ENCODE results near the gene MAT2B.

Gene MAT2B

DNA sequence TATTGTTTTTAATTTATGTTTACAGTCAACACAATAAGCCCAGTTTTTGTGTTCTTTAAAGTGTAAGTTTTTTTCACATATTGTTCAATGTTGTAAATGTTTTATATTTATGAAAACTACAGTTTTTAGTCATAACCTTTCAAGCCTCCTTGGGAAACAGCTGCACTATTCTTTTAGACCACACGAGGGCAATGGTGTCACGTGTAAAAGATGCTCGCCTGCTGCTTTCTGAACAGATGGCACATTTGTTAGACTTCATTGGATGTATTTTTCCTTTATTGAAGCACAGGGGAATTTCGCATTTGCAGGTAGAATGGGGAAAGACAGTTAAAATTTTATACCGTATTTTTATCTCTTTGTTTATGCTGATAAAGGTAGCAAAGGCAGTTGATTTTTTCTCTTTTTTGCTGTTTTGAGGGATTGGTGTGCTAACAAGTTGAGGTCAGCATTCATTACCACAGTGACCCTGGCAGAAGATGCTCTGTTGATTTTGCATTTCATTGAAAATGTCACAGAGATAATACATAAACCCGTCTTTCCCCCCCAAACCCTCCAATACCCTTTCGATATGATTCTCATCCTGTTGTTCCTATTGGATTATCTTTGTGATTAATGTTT lies 59.0 kb downstream of the MAT2B start:
- TF ChIP-seq, protein P1, sequence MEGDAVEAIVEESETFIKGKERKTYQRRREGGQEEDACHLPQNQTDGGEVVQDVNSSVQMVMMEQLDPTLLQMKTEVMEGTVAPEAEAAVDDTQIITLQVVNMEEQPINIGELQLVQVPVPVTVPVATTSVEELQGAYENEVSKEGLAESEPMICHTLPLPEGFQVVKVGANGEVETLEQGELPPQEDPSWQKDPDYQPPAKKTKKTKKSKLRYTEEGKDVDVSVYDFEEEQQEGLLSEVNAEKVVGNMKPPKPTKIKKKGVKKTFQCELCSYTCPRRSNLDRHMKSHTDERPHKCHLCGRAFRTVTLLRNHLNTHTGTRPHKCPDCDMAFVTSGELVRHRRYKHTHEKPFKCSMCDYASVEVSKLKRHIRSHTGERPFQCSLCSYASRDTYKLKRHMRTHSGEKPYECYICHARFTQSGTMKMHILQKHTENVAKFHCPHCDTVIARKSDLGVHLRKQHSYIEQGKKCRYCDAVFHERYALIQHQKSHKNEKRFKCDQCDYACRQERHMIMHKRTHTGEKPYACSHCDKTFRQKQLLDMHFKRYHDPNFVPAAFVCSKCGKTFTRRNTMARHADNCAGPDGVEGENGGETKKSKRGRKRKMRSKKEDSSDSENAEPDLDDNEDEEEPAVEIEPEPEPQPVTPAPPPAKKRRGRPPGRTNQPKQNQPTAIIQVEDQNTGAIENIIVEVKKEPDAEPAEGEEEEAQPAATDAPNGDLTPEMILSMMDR (conservative IDR thresholded peaks at IDR 0.05; ENCODE audit: low read length) = peak; percentile 91
- DNase-seq (ENCODE audit: low read depth) = peak; percentile 59
- no peak overlapping the region for H3K4me3 ChIP-seq (ENCODE audit: low read length)

GRCh38 chr5:163565492-163565891 lies 60.1 kb downstream of the MAT2B start:
- TF ChIP-seq, protein P1 (conservative IDR thresholded peaks at IDR 0.05; ENCODE audit: low read length) = no peak

DNA sequence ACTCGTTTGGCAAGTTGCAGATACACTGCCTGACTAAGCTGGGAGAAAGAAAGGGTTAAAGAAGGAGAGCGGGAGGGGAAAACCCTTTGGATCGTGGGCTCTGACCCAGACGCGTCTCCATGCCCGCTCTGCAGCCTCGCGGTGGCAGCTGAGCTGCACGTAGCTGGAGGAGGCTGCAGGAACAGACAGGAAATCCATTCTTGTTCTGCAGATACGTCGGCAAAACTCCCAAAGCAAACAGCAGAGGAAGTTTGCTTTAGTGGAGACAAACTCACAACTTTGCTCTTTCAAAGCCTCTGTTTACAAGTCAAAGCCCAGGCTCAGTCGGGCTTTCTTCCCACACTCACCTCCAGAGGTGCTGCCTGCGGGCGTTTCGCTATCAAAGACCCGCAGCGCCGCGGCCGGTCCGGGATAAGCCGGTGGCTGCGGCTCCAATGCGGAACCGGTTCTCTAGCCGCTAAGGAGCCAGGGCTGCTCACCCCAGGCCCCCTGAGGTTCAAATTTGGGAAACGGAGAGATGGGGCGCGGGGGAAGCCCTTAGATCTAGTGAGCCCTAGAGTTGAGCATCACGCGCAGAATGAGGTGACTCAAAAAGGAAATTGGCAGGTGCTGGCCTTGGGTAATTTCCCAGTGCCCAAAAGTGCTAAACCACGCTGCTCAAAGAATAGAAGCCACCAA lies 60.7 kb downstream of the MAT2B start:
- DNase-seq (ENCODE audit: low read depth) = peak; percentile 28
- H3K4me3 ChIP-seq (ENCODE audit: low read length) = peak overlapping the region; percentile 53
- TF ChIP-seq, protein P1 (conservative IDR thresholded peaks at IDR 0.05; ENCODE audit: low read length) = no peak

More at GRCh38 chr5:163565492-163565891, 60.1 kb downstream of the MAT2B start:
- DNase-seq (ENCODE audit: low read depth) = no peak
- peak overlapping the region; percentile 53 for H3K4me3 ChIP-seq (ENCODE audit: low read length)

GRCh38 chr5:163566678-163567077 lies 61.3 kb downstream of the MAT2B start:
- H3K4me3 ChIP-seq (ENCODE audit: low read length) = no peak overlapping the region
- TF ChIP-seq, protein P1 (conservative IDR thresholded peaks at IDR 0.05; ENCODE audit: low read length) = no peak
- no peak for DNase-seq (ENCODE audit: low read depth)

- DNase-seq (ENCODE audit: low read depth) = peak; percentile 68
- no peak overlapping the region for H3K4me3 ChIP-seq (ENCODE audit: low read length)
- TF ChIP-seq, protein P1 (conservative IDR thresholded peaks at IDR 0.05; ENCODE audit: low read length) = no peak
Observed at GRCh38 chr5:163567811-163568210, 62.4 kb downstream of the MAT2B start.

Data from AG10803 (cell line).